Astrocyte (in vitro differentiated cells and primary cell): ENCODE measurements around the gene ZEB2. TPM values are rescaled to one million over a fixed set of nuclear protein-coding genes. Genes with fewer than 3 reads are reported as not detected.

ENCODE experiments used
- DNase-seq: peaks from one replicate; pipeline ENCODE4 v3.0.0-alpha.2; 2010; ENCODE audit warnings: low read depth
- FAIRE-seq: peaks from 2 replicates; lab custom pipeline; 2011; peaks lifted over from hg19 to GRCh38; lab: Jason Lieb, UNC
- H2AFZ ChIP-seq: 2 replicates; pipeline ENCODE4 v1.6.0; 2012; ENCODE audit warnings: low read depth, low read length, inconsistent platforms
- H3K27ac ChIP-seq: 2 replicates; pipeline ENCODE4 v1.5.1; 2011; ENCODE audit warnings: low read depth, low read length, inconsistent platforms
- H3K27me3 ChIP-seq: 2 replicates; pipeline ENCODE4 v1.6.0; 2011; ENCODE audit warnings: low read length, inconsistent platforms; ENCODE audit not compliant: insufficient read depth
- H3K36me3 ChIP-seq: 2 replicates; pipeline ENCODE4 v1.5.1; 2011; ENCODE audit warnings: low read length, inconsistent platforms; ENCODE audit not compliant: insufficient read depth
- H3K4me1 ChIP-seq: 2 replicates; pipeline ENCODE4 v1.5.1; 2011; ENCODE audit warnings: low read length, inconsistent platforms; ENCODE audit not compliant: insufficient read depth
- H3K4me2 ChIP-seq: 2 replicates; pipeline ENCODE4 v1.6.0; 2012; ENCODE audit warnings: low read length, inconsistent platforms
- H3K4me3 ChIP-seq: 2 replicates; pipeline ENCODE4 v1.5.1; 2011; ENCODE audit warnings: low read depth, mild to moderate bottlenecking, low read length, inconsistent platforms; ENCODE audit not compliant: insufficient read depth
- H3K79me2 ChIP-seq: 2 replicates; pipeline ENCODE4 v1.6.0; 2012; ENCODE audit warnings: mild to moderate bottlenecking, low read length, inconsistent platforms; ENCODE audit not compliant: insufficient read depth
- H3K9ac ChIP-seq: 2 replicates; pipeline ENCODE4 v1.6.0; 2012; ENCODE audit warnings: mild to moderate bottlenecking, low read length, inconsistent platforms
- H3K9me3 ChIP-seq: 2 replicates; pipeline ENCODE4 v1.5.1; 2012; ENCODE audit warnings: low read depth, mild to moderate bottlenecking, low read length, inconsistent platforms; ENCODE audit not compliant: insufficient read depth
- H4K20me1 ChIP-seq: 2 replicates; pipeline ENCODE4 v1.6.0; 2012; ENCODE audit warnings: low read length, inconsistent platforms; ENCODE audit not compliant: insufficient read depth
- H3K27ac Mint-ChIP-seq: one replicate; pipeline ENCODE4 v1.8.0; 2021; ENCODE audit warnings: mild to moderate bottlenecking, mixed read lengths; ENCODE audit not compliant: unreplicated experiment
- H3K27me3 Mint-ChIP-seq: one replicate; pipeline ENCODE4 v1.8.0; 2021; ENCODE audit warnings: low read depth, mixed read lengths; ENCODE audit not compliant: unreplicated experiment
- H3K36me3 Mint-ChIP-seq: one replicate; pipeline ENCODE4 v1.8.0; 2021; ENCODE audit warnings: low read depth, mixed read lengths; ENCODE audit not compliant: unreplicated experiment
- H3K4me1 Mint-ChIP-seq: one replicate; pipeline ENCODE4 v1.8.0; 2021; ENCODE audit warnings: low read depth, mixed read lengths; ENCODE audit not compliant: unreplicated experiment
- H3K4me3 Mint-ChIP-seq: one replicate; pipeline ENCODE4 v1.8.0; 2021; ENCODE audit warnings: mild to moderate bottlenecking, moderate library complexity, mixed read lengths; ENCODE audit not compliant: unreplicated experiment
- H3K9me3 Mint-ChIP-seq: one replicate; pipeline ENCODE4 v1.8.0; 2021; ENCODE audit warnings: mild to moderate bottlenecking, mixed read lengths; ENCODE audit not compliant: unreplicated experiment
- EZH2 ChIP-seq: IDR thresholded peaks from 2 replicates; pipeline ENCODE4 v1.6.1; 2012; ENCODE audit warnings: mild to moderate bottlenecking, low read length, inconsistent platforms; ENCODE audit not compliant: insufficient read depth
- total RNA-seq: library from RNA; stranded (reverse); gene quantifications from 2 replicates; pipeline ENCODE4 v1.2.1, GENCODE V29; 2021
- TF ChIP-seq, protein P1 (sequence below): IDR thresholded peaks from 2 replicates; pipeline ENCODE4 v1.5.1; 2011; ENCODE audit warnings: low read depth, mild to moderate bottlenecking, inconsistent platforms, low read length, moderate library complexity; ENCODE audit not compliant: insufficient read depth

ZEB2 gene
- total RNA-seq, 1 donor from 2014 or later = 84.9 TPM

DNA sequence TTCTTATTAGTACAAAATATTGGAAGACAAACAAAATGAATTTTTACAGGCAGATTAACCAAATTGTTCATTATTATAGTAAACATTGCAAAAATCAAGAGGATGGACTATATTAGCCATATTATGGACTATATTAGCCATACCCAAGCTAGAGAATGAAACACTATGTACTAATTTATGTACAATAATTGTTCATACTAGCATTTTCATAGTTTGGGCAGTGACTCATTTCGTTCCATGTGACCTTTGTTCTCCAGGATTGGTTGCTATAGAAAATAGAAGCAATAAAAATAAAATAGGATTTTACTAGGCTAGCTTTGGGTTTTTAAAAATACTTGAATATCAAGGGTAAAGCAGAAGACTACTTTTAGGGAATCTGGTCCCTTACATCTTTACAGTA, 176.8 kb downstream of the ZEB2 start:
- no peak overlapping the region for H3K4me3 Mint-ChIP-seq
- TF ChIP-seq, protein P1, sequence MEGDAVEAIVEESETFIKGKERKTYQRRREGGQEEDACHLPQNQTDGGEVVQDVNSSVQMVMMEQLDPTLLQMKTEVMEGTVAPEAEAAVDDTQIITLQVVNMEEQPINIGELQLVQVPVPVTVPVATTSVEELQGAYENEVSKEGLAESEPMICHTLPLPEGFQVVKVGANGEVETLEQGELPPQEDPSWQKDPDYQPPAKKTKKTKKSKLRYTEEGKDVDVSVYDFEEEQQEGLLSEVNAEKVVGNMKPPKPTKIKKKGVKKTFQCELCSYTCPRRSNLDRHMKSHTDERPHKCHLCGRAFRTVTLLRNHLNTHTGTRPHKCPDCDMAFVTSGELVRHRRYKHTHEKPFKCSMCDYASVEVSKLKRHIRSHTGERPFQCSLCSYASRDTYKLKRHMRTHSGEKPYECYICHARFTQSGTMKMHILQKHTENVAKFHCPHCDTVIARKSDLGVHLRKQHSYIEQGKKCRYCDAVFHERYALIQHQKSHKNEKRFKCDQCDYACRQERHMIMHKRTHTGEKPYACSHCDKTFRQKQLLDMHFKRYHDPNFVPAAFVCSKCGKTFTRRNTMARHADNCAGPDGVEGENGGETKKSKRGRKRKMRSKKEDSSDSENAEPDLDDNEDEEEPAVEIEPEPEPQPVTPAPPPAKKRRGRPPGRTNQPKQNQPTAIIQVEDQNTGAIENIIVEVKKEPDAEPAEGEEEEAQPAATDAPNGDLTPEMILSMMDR = no peak
- no peak for TF ChIP-seq EZH2
- H3K9me3 Mint-ChIP-seq = no peaks in the 10 kb centered on the region
- no peak overlapping the region for H3K27ac ChIP-seq
- H3K27me3 Mint-ChIP-seq = no peaks in the 10 kb centered on the region
- no peak overlapping the region for H2AFZ ChIP-seq
- no peaks in the 10 kb centered on the region for H3K27me3 ChIP-seq
- no peaks in the 10 kb centered on the region for H3K4me1 ChIP-seq
- H3K36me3 ChIP-seq = no peaks in the 10 kb centered on the region
- no peak overlapping the region for H3K4me2 ChIP-seq
- no peak overlapping the region for H3K4me3 ChIP-seq
- no peaks in the 10 kb centered on the region for H4K20me1 ChIP-seq
- no peak for DNase-seq
- no peaks in the 10 kb centered on the region for H3K79me2 ChIP-seq
- H3K4me1 Mint-ChIP-seq = peaks cover 7% of the 10 kb centered on the region
- no peak overlapping the region for H3K27ac Mint-ChIP-seq
- FAIRE-seq = no peak
- no peaks in the 10 kb centered on the region for H3K36me3 Mint-ChIP-seq
- H3K9ac ChIP-seq = no peak overlapping the region
- H3K9me3 ChIP-seq = no peaks in the 10 kb centered on the region

DNA sequence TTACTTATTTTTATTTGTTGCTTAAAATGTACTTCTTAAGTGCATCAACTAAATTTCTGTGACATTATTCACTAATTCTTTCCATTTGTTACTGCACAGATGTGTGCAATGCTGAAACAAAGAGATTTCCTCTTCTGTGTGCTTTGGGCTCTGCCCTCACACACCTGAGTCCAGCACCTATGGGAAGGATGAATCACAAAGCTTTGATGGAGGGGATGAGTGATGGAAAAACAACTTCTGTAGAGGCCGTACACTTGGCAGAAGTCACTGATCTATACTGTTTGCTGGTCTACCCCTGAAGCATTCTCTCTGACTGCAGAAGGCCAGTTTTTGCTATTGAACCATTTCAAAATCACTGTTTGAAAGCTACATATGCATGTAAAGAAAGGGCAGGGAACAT, 178.4 kb downstream of the ZEB2 start:
- no peaks in the 10 kb centered on the region for H3K9me3 ChIP-seq
- no peak for FAIRE-seq
- no peak overlapping the region for H3K27ac ChIP-seq
- Mint-ChIP-seq H3K4me1 (no peaks in the 10 kb centered on the region), H3K36me3 (no peaks in the 10 kb centered on the region), H3K9me3 (no peaks in the 10 kb centered on the region), H3K27ac (no peak overlapping the region), H3K27me3 (no peaks in the 10 kb centered on the region), H3K4me3 (no peak overlapping the region)
- no peak overlapping the region for H3K9ac ChIP-seq
- no peak overlapping the region for H3K4me3 ChIP-seq
- H4K20me1 ChIP-seq = no peaks in the 10 kb centered on the region
- no peak overlapping the region for H3K4me2 ChIP-seq
- no peaks in the 10 kb centered on the region for H3K27me3 ChIP-seq
- H3K79me2 ChIP-seq = no peaks in the 10 kb centered on the region
- no peak for TF ChIP-seq EZH2
- TF ChIP-seq, protein P1 = no peak
- no peaks in the 10 kb centered on the region for H3K36me3 ChIP-seq
- H2AFZ ChIP-seq = no peak overlapping the region
- no peak for DNase-seq
- H3K4me1 ChIP-seq = no peaks in the 10 kb centered on the region

DNA sequence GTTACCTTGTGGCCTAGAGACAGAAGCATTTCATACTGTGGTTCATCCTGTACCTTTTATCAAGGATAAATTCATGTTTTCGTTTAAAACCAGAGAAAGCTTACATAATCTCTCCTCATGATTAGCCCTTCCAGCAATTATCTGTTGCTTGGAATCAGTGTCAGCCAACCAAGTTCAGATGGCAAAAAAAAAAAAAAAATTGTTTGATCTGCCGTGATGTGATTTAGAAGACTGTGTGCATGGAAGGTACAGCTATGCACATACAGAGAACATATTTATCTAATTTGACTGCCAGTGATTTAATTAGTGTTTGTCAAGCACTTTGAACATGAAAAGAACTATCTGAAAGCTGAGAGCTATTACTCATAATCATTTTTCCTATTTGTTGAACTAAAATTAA, 180.9 kb downstream of the ZEB2 start:
- Histone ChIP-seq H2AFZ (no peak overlapping the region), H3K4me3 (no peak overlapping the region), H3K9ac (no peak overlapping the region), H3K27ac (no peak overlapping the region), H3K27me3 (no peaks in the 10 kb centered on the region), H3K4me2 (no peak overlapping the region), H3K36me3 (no peaks in the 10 kb centered on the region), H3K79me2 (no peaks in the 10 kb centered on the region), H4K20me1 (no peaks in the 10 kb centered on the region), H3K4me1 (no peaks in the 10 kb centered on the region), H3K9me3 (no peaks in the 10 kb centered on the region)
- DNase-seq = no peak
- no peaks in the 10 kb centered on the region for H3K9me3 Mint-ChIP-seq
- TF ChIP-seq EZH2 = no peak
- TF ChIP-seq, protein P1 = no peak
- no peaks in the 10 kb centered on the region for H3K4me1 Mint-ChIP-seq
- H3K27ac Mint-ChIP-seq = no peak overlapping the region
- no peak for FAIRE-seq
- H3K36me3 Mint-ChIP-seq = no peaks in the 10 kb centered on the region
- no peak overlapping the region for H3K4me3 Mint-ChIP-seq
- H3K27me3 Mint-ChIP-seq = no peaks in the 10 kb centered on the region
